ENCODE results near the gene CCNC.

GRCh38 chr6:99495466-99495865 lies 73.0 kb downstream of the CCNC start:
- TF ChIP-seq KLF11 (CRISPR knock-in tag; IDR thresholded peaks at IDR 0.05) = no peak
- TF ChIP-seq POLR2AphosphoS5 (IDR thresholded peaks at IDR 0.05; ENCODE audit: low read depth, low read length) = no peak
- no peak for TF ChIP-seq PCBP1 (IDR thresholded peaks at IDR 0.05; ENCODE audit: borderline replicate concordance, low read depth, low read length)
- TF ChIP-seq ARID3A (IDR thresholded peaks at IDR 0.05; ENCODE audit: low read depth, low read length) = no peak
- TF ChIP-seq HOXA7 (CRISPR knock-in tag; IDR thresholded peaks at IDR 0.05) = no peak
- TF ChIP-seq ZNF337 (CRISPR knock-in tag; IDR thresholded peaks at IDR 0.05; ENCODE audit: borderline replicate concordance, low read depth) = no peak
